ENCODE results near the gene NF1. TPM values are rescaled to one million over a fixed set of nuclear protein-coding genes. Genes with fewer than 3 reads are reported as not detected.
A peak's percentile ranks its signal among the peaks of the same experiment; 100 is the strongest.

The NF1 gene
- total and polyA plus RNA-seq, 2 of the 13 experiments (the other 11 are each of a cell fraction or from before 2014, with no cell fraction given) = 21.5 to 26.5 TPM

DNA sequence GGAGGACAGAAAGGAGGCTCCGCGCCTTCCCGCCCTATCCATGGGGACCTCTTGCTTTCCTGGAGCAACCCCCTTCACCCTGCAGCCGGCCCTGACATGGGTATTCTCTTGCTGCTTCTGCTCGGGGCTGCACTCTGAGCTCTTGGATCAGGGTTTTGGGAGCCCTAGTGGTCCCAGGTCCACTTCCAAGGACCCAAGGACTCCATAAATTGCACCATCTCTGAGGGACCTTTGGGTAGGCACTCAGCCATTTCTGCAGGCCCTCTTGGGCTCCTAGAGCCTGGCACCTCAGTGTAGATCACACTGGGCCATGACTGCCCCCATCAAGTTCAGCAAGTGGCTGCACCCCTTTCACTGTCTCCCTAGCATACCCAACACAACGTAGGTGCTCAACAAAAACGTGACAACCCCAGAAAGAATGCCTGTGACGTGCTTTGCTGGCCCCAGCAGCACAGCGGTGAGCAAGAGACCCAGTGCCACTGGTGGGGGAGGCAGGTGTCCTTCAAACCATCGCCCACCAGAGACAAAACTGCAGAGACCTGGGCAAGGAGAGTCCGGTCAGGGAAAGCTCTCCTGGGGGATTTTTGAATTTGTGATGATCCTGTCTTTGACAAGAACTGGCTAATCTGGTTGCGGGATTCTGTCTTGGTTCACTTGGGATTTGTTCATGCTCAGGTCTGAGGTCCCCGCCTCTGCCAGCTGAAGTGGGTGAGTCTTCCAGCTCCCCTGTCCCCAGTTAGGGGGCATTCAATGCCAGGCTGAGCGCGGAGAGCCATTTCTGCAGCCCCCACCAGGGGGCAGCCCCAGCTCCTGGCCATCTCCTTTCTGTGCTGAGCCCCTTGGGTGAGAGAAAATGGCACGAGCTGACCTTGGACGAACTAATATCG, 294.2 kb downstream of the NF1 start (continued):
- TF ChIP-seq, protein P1, sequence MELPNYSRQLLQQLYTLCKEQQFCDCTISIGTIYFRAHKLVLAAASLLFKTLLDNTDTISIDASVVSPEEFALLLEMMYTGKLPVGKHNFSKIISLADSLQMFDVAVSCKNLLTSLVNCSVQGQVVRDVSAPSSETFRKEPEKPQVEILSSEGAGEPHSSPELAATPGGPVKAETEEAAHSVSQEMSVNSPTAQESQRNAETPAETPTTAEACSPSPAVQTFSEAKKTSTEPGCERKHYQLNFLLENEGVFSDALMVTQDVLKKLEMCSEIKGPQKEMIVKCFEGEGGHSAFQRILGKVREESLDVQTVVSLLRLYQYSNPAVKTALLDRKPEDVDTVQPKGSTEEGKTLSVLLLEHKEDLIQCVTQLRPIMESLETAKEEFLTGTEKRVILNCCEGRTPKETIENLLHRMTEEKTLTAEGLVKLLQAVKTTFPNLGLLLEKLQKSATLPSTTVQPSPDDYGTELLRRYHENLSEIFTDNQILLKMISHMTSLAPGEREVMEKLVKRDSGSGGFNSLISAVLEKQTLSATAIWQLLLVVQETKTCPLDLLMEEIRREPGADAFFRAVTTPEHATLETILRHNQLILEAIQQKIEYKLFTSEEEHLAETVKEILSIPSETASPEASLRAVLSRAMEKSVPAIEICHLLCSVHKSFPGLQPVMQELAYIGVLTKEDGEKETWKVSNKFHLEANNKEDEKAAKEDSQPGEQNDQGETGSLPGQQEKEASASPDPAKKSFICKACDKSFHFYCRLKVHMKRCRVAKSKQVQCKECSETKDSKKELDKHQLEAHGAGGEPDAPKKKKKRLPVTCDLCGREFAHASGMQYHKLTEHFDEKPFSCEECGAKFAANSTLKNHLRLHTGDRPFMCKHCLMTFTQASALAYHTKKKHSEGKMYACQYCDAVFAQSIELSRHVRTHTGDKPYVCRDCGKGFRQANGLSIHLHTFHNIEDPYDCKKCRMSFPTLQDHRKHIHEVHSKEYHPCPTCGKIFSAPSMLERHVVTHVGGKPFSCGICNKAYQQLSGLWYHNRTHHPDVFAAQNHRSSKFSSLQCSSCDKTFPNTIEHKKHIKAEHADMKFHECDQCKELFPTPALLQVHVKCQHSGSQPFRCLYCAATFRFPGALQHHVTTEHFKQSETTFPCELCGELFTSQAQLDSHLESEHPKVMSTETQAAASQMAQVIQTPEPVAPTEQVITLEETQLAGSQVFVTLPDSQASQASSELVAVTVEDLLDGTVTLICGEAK (IDR thresholded peaks at IDR 0.05) = no peak
- TF ChIP-seq, protein P1 (CRISPR knock-in tag; IDR thresholded peaks at IDR 0.05) = no peak
- TF ChIP-seq MEIS1 (CRISPR knock-in tag; IDR thresholded peaks at IDR 0.05; ENCODE audit: borderline replicate concordance) = no peak
- TF ChIP-seq AGO2 (optimal IDR thresholded peaks at IDR 0.05; ENCODE audit: low read depth, low read length) = no peak
- no peak for TF ChIP-seq KDM2A (CRISPR knock-in tag; IDR thresholded peaks at IDR 0.05; ENCODE audit: borderline replicate concordance, low read depth)
- TF ChIP-seq ZEB1 (IDR thresholded peaks at IDR 0.05; ENCODE audit: insufficient replicate concordance, low read depth) = no peak
- TF ChIP-seq YY1 (IDR thresholded peaks at IDR 0.05; ENCODE audit: insufficient read depth, insufficient replicate concordance, low read depth, low read length) = peak; percentile 19
- TF ChIP-seq, protein P2, sequence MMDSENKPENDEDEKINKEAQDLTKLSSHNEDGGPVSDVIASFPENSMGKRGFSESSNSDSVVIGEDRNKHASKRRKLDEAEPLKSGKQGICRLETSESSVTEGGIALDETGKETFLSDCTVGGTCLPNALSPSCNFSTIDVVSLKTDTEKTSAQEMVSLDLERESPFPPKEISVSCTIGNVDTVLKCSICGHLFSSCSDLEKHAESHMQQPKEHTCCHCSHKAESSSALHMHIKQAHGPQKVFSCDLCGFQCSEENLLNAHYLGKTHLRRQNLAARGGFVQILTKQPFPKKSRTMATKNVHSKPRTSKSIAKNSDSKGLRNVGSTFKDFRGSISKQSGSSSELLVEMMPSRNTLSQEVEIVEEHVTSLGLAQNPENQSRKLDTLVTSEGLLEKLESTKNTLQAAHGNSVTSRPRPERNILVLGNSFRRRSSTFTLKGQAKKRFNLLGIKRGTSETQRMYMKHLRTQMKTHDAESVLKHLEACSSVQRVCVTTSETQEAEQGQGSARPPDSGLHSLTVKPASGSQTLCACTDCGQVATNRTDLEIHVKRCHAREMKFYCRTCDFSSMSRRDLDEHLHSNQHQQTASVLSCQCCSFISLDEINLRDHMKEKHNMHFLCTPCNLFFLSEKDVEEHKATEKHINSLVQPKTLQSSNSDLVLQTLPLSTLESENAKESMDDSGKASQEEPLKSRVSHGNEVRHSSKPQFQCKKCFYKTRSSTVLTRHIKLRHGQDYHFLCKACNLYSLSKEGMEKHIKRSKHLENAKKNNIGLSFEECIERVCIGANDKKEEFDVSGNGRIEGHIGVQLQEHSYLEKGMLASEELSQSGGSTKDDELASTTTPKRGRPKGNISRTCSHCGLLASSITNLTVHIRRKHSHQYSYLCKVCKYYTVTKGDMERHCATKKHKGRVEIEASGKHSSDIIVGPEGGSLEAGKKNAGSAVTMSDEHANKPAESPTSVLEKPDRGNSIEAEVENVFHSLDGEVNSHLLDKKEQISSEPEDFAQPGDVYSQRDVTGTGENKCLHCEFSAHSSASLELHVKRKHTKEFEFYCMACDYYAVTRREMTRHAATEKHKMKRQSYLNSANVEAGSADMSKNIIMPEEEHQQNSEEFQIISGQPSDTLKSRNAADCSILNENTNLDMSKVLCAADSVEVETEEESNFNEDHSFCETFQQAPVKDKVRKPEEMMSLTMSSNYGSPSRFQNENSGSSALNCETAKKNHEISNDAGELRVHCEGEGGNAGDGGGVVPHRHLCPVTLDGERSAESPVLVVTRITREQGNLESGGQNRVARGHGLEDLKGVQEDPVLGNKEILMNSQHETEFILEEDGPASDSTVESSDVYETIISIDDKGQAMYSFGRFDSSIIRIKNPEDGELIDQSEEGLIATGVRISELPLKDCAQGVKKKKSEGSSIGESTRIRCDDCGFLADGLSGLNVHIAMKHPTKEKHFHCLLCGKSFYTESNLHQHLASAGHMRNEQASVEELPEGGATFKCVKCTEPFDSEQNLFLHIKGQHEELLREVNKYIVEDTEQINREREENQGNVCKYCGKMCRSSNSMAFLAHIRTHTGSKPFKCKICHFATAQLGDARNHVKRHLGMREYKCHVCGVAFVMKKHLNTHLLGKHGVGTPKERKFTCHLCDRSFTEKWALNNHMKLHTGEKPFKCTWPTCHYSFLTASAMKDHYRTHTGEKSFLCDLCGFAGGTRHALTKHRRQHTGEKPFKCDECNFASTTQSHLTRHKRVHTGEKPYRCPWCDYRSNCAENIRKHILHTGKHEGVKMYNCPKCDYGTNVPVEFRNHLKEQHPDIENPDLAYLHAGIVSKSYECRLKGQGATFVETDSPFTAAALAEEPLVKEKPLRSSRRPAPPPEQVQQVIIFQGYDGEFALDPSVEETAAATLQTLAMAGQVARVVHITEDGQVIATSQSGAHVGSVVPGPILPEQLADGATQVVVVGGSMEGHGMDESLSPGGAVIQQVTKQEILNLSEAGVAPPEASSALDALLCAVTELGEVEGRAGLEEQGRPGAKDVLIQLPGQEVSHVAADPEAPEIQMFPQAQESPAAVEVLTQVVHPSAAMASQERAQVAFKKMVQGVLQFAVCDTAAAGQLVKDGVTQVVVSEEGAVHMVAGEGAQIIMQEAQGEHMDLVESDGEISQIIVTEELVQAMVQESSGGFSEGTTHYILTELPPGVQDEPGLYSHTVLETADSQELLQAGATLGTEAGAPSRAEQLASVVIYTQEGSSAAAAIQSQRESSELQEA (CRISPR knock-in tag; IDR thresholded peaks at IDR 0.05; ENCODE audit: not compliant biosample characterization) = no peak
